K562 (cell line): Measurements from ENCODE around the gene AP1M1. TPM values are rescaled to one million over a fixed set of nuclear protein-coding genes. Genes with fewer than 3 reads are reported as not detected.

ENCODE experiments used
- ARID1B ChIP-seq: fragments of 450-650 bp; IDR thresholded peaks from 2 replicates; pipeline ENCODE4 v1.6.1; 2016; ENCODE audit warnings: antibody characterized with exemption, mild to moderate bottlenecking, inconsistent platforms
- CC2D1A ChIP-seq: fragments of 450-650 bp; IDR thresholded peaks from 2 replicates; pipeline ENCODE4 v1.6.1; 2017; ENCODE audit warnings: mild to moderate bottlenecking
- DIDO1 ChIP-seq: fragments of 450-650 bp; IDR thresholded peaks from 2 replicates; pipeline ENCODE4 v1.6.1; 2016; ENCODE audit warnings: low read depth, missing biosample characterization, missing genetic modification characterization
- ETV6 ChIP-seq, 3 experiments: fragments of 150-350 bp in 1 of 3; sonication (generic) in 1 of 3; formaldehyde crosslinking in 1 of 3; IDR thresholded peaks; 2 replicates each; pipeline versions ENCODE4 v1.6.1 to v1.8.0; 2014 to 2022; ENCODE audit warnings: borderline replicate concordance in 2 of 3, low read depth in 2 of 3, antibody characterized with exemption in 1 of 3, low read length in 1 of 3, mild to moderate bottlenecking in 1 of 3, missing genetic modification reagents in 1 of 3
- HMGXB4 ChIP-seq: sonication (generic); formaldehyde crosslinking; IDR thresholded peaks from 2 replicates; pipeline ENCODE4 v1.8.1; 2023; ENCODE audit warnings: mild to moderate bottlenecking, missing genetic modification reagents
- KLF16 ChIP-seq: IDR thresholded peaks from 2 replicates; pipeline ENCODE4 v1.6.1; 2016; ENCODE audit warnings: antibody characterized with exemption
- KLF6 ChIP-seq: fragments of 250-450 bp; sonication (Bioruptor Pico); IDR thresholded peaks from 2 replicates; pipeline ENCODE4 v1.4.0; 2020; ENCODE audit warnings: mild to moderate bottlenecking, moderate library complexity, borderline replicate concordance
- L3MBTL2 ChIP-seq: fragments of 450-650 bp; IDR thresholded peaks from 2 replicates; pipeline ENCODE4 v1.6.1; 2016; ENCODE audit warnings: mild to moderate bottlenecking, moderate library complexity
- MBD2 ChIP-seq: sonication (generic); IDR thresholded peaks from 2 replicates; pipeline ENCODE4 v1.6.1; 2016; ENCODE audit warnings: low read depth, borderline replicate concordance
- MXD1 ChIP-seq: fragments of 250-450 bp; sonication (Bioruptor Pico); IDR thresholded peaks from 2 replicates; pipeline ENCODE4 v1.8.0; 2021; ENCODE audit warnings: borderline replicate concordance, mild to moderate bottlenecking, moderate library complexity; ENCODE audit not compliant: poor library complexity, severe bottlenecking
- NONO ChIP-seq, 2 experiments: fragments of 200-400 bp in 1 of 2; fragments of 450-650 bp in 1 of 2; formaldehyde crosslinking in 1 of 2; IDR thresholded peaks; 2 replicates each; pipeline ENCODE4 v1.6.1; 2017; ENCODE audit warnings: low read depth in 2 of 2, mild to moderate bottlenecking in 2 of 2, moderate library complexity in 2 of 2, low read length in 1 of 2
- POLR2A ChIP-seq: fragments of 450-650 bp; conservative IDR thresholded peaks from 2 replicates; pipeline ENCODE4 v1.6.1; 2016
- SAP30 ChIP-seq: fragments of 200-600 bp; sonication (generic); IDR thresholded peaks from 2 replicates; pipeline ENCODE4 v1.6.1; 2012; ENCODE audit warnings: borderline replicate concordance, low read depth, mild to moderate bottlenecking, moderate library complexity, low read length, control low read depth, inconsistent platforms; ENCODE audit not compliant: insufficient read depth, poor library complexity, severe bottlenecking
- SMARCA4 ChIP-seq: fragments of 450-650 bp; IDR thresholded peaks from 2 replicates; pipeline ENCODE4 v1.6.1; 2016
- SOX6 ChIP-seq: fragments of 450-650 bp; IDR thresholded peaks from 2 replicates; pipeline ENCODE4 v1.6.1; 2014; ENCODE audit warnings: mild to moderate bottlenecking
- ZNF121 ChIP-seq: sonication (generic); formaldehyde crosslinking; conservative IDR thresholded peaks from 2 replicates; pipeline ENCODE4 v1.8.0; 2022; ENCODE audit warnings: missing genetic modification reagents
- ZNF780A ChIP-seq: fragments of 250-450 bp; sonication (Bioruptor Pico); IDR thresholded peaks from 2 replicates; pipeline ENCODE4 v1.5.0; 2021; ENCODE audit warnings: mild to moderate bottlenecking
- polyA plus RNA-seq, 8 experiments: library from polyadenylated mRNA; depleted of rRNA in 4 of 8; stranded (reverse) in 5 of 8; unstranded in 3 of 8; fragments of >200 nt; fragmentation: Nextera tagmentation in 2 of 8; fragmentation: Illumina TruSeq in 1 of 8; extraction: Ambion mirVana in 2 of 8; extraction: Trizol in 1 of 8; gene quantifications; 2 replicates each; pipeline versions ENCODE4 v1.2.1 to v1.2.3, GENCODE V29; 2011 to 2014; ENCODE audit warnings: inconsistent platforms in 1 of 8, missing spikeins in 1 of 8
- total RNA-seq, 7 experiments: library from RNA; depleted of rRNA in 6 of 7; stranded (reverse); fragments of >200 nt in 6 of 7; fragmentation: Illumina TruSeq in 2 of 7; extraction: Trizol in 2 of 7; gene quantifications; 2 replicates each; pipeline versions ENCODE4 v1.2.1 to v1.2.3, GENCODE V29; 2011 to 2021; ENCODE audit warnings: low replicate concordance in 1 of 7
- TF ChIP-seq, protein P1 (sequence below): fragments of 450-650 bp; IDR thresholded peaks from 2 replicates; pipeline ENCODE4 v1.6.1; 2018; ENCODE audit not compliant: partially characterized antibody
- TF ChIP-seq, protein P2 (sequence below), 3 experiments: fragments of 200-800 bp in 1 of 3; fragments of 250-450 bp in 1 of 3; fragments of 450-650 bp in 1 of 3; sonication (Bioruptor Pico) in 1 of 3; sonication (Bioruptor generic) in 1 of 3; formaldehyde crosslinking in 1 of 3; IDR thresholded peaks; 2 replicates each; pipeline versions ENCODE4 v1.6.1 to v1.8.0; 2016 to 2022; ENCODE audit warnings: mild to moderate bottlenecking in 2 of 3, missing genetic modification characterization in 2 of 3, missing compliant biosample characterization in 1 of 3, moderate library complexity in 1 of 3

Gene AP1M1
- total and polyA plus RNA-seq, 9 of the 15 experiments (the other 6 are each of a cell fraction or from before 2014, with no cell fraction given) = 0.87 to 56.2 (median 29.1) TPM

- TF ChIP-seq, protein P1, sequence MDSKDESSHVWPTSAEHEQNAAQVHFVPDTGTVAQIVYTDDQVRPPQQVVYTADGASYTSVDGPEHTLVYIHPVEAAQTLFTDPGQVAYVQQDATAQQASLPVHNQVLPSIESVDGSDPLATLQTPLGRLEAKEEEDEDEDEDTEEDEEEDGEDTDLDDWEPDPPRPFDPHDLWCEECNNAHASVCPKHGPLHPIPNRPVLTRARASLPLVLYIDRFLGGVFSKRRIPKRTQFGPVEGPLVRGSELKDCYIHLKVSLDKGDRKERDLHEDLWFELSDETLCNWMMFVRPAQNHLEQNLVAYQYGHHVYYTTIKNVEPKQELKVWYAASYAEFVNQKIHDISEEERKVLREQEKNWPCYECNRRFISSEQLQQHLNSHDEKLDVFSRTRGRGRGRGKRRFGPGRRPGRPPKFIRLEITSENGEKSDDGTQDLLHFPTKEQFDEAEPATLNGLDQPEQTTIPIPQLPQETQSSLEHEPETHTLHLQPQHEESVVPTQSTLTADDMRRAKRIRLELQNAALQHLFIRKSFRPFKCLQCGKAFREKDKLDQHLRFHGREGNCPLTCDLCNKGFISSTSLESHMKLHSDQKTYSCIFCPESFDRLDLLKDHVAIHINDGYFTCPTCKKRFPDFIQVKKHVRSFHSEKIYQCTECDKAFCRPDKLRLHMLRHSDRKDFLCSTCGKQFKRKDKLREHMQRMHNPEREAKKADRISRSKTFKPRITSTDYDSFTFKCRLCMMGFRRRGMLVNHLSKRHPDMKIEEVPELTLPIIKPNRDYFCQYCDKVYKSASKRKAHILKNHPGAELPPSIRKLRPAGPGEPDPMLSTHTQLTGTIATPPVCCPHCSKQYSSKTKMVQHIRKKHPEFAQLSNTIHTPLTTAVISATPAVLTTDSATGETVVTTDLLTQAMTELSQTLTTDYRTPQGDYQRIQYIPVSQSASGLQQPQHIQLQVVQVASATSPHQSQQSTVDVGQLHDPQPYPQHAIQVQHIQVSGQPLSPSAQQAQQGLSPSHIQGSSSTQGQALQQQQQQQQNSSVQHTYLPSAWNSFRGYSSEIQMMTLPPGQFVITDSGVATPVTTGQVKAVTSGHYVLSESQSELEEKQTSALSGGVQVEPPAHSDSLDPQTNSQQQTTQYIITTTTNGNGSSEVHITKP = peak; percentile 22
- peak; percentile 56 for TF ChIP-seq L3MBTL2
- TF ChIP-seq POLR2A = peak; percentile 79
- TF ChIP-seq KLF16 = peak; percentile 93
- no peak for TF ChIP-seq MXD1
- peak; percentile 98 for TF ChIP-seq ARID1B
- TF ChIP-seq ZNF780A (CRISPR knock-in tag) = no peak
- TF ChIP-seq NONO (IDR thresholded peaks at IDR 0.05; ENCODE audit: low read depth in 2 of 2, low read length in 1 of 2) = no peak
- TF ChIP-seq SAP30 = no peak
- TF ChIP-seq CC2D1A = no peak
- TF ChIP-seq SOX6 = peak; percentile 88
- no peak for TF ChIP-seq ZNF121 (CRISPR knock-in tag)
- peak; percentile 82; the same call in 1 of the 2 replicates for TF ChIP-seq MBD2
- TF ChIP-seq ETV6 (IDR thresholded peaks at IDR 0.05; ENCODE audit: borderline replicate concordance in 1 of 2, low read depth in 2 of 2, low read length in 1 of 2) = no peak
- TF ChIP-seq ETV6 (CRISPR knock-in tag; IDR thresholded peaks at IDR 0.05; ENCODE audit: borderline replicate concordance) = no peak
- TF ChIP-seq KLF6 (CRISPR knock-in tag) = 0 out of 2 replicates have a peak, but pooled peaks have one; percentile 9
- no peak for TF ChIP-seq HMGXB4 (CRISPR knock-in tag)
- TF ChIP-seq, protein P2, sequence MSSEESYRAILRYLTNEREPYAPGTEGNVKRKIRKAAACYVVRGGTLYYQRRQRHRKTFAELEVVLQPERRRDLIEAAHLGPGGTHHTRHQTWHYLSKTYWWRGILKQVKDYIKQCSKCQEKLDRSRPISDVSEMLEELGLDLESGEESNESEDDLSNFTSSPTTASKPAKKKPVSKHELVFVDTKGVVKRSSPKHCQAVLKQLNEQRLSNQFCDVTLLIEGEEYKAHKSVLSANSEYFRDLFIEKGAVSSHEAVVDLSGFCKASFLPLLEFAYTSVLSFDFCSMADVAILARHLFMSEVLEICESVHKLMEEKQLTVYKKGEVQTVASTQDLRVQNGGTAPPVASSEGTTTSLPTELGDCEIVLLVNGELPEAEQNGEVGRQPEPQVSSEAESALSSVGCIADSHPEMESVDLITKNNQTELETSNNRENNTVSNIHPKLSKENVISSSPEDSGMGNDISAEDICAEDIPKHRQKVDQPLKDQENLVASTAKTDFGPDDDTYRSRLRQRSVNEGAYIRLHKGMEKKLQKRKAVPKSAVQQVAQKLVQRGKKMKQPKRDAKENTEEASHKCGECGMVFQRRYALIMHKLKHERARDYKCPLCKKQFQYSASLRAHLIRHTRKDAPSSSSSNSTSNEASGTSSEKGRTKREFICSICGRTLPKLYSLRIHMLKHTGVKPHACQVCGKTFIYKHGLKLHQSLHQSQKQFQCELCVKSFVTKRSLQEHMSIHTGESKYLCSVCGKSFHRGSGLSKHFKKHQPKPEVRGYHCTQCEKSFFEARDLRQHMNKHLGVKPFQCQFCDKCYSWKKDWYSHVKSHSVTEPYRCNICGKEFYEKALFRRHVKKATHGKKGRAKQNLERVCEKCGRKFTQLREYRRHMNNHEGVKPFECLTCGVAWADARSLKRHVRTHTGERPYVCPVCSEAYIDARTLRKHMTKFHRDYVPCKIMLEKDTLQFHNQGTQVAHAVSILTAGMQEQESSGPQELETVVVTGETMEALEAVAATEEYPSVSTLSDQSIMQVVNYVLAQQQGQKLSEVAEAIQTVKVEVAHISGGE (CRISPR knock-in tag; IDR thresholded peaks at IDR 0.05) = no peak
- no peak for TF ChIP-seq DIDO1 (tag)
- TF ChIP-seq SMARCA4 = peak; percentile 95
These were observed 60.8 kb downstream of the AP1M1 start (continued) for GRCh38 chr19:16258440-16258903.
